GM23338 (cell line): ENCODE results near the gene EYA4. TPM values are rescaled to one million over a fixed set of nuclear protein-coding genes. Genes with fewer than 3 reads are reported as not detected.

Source experiments
- ATAC-seq: fragments of 200-7000 bp; cut with Tn5 transposase; 3 replicates; pipeline ENCODE4 v1.9.1; 2020
- DNase-seq: peaks from one replicate; pipeline ENCODE4 v3.0.0-alpha.2; 2015; ENCODE audit warnings: low spot score
- H2AFZ ChIP-seq: fragments of 200-600 bp; sonication (generic); 2 replicates; pipeline ENCODE4 v1.8.0; 2016; ENCODE audit warnings: antibody characterized with exemption, mild to moderate bottlenecking, moderate library complexity
- H3F3A ChIP-seq: fragments of 200-600 bp; sonication (generic); replicated peaks from 2 replicates; pipeline ENCODE4 v1.8.0; 2017; ENCODE audit warnings: antibody characterized with exemption, mixed run types, low read depth
- H3K27ac ChIP-seq: fragments of 200-600 bp; sonication (generic); 2 replicates; pipeline ENCODE4 v1.6.1; 2016; ENCODE audit warnings: low read depth
- H3K27me3 ChIP-seq: fragments of 200-600 bp; sonication (generic); 2 replicates; pipeline ENCODE4 v1.8.0; 2016; ENCODE audit warnings: mild to moderate bottlenecking, mixed run types, moderate library complexity; ENCODE audit not compliant: insufficient read depth
- H3K36me3 ChIP-seq: fragments of 200-600 bp; sonication (generic); 2 replicates; pipeline ENCODE4 v1.8.0; 2016; ENCODE audit warnings: mild to moderate bottlenecking; ENCODE audit not compliant: insufficient read depth
- H3K4me1 ChIP-seq: fragments of 200-600 bp; sonication (generic); 2 replicates; pipeline ENCODE4 v1.8.0; 2016; ENCODE audit warnings: mild to moderate bottlenecking, moderate library complexity; ENCODE audit not compliant: insufficient read depth
- H3K4me2 ChIP-seq: fragments of 200-600 bp; sonication (generic); 2 replicates; pipeline ENCODE4 v1.7.1; 2017; ENCODE audit warnings: mixed run types
- H3K4me3 ChIP-seq: fragments of 200-600 bp; sonication (generic); 2 replicates; pipeline ENCODE4 v1.6.1; 2016; ENCODE audit warnings: mixed run types
- H3K79me2 ChIP-seq: fragments of 200-600 bp; sonication (generic); replicated peaks from 2 replicates; pipeline ENCODE4 v1.8.0; 2017; ENCODE audit warnings: mild to moderate bottlenecking; ENCODE audit not compliant: insufficient read depth
- H3K9me2 ChIP-seq: fragments of 200-600 bp; sonication (generic); 2 replicates; pipeline ENCODE4 v1.8.0; 2017; ENCODE audit not compliant: insufficient read depth
- H4K20me1 ChIP-seq: fragments of 200-600 bp; sonication (generic); replicated peaks from 2 replicates; pipeline ENCODE4 v1.8.0; 2017; ENCODE audit warnings: mild to moderate bottlenecking; ENCODE audit not compliant: insufficient read depth
- H3K27ac Mint-ChIP-seq: 2 replicates; pipeline ENCODE4 v1.8.0; 2020; ENCODE audit warnings: inconsistent platforms, mild to moderate bottlenecking, moderate library complexity, mixed read lengths
- H3K27me3 Mint-ChIP-seq: 3 replicates; pipeline ENCODE4 v1.8.0; 2022; ENCODE audit warnings: low read depth, mild to moderate bottlenecking, moderate library complexity, mixed read lengths, inconsistent platforms; ENCODE audit not compliant: insufficient read depth, poor library complexity
- H3K36me3 Mint-ChIP-seq: 3 replicates; pipeline ENCODE4 v1.8.0; 2021; ENCODE audit warnings: low read depth, mild to moderate bottlenecking, inconsistent platforms, moderate library complexity, mixed read lengths
- H3K4me1 Mint-ChIP-seq: 3 replicates; pipeline ENCODE4 v1.8.0; 2020; ENCODE audit warnings: mild to moderate bottlenecking, inconsistent platforms, mixed read lengths
- H3K4me3 Mint-ChIP-seq: 3 replicates; pipeline ENCODE4 v1.8.0; 2021; ENCODE audit warnings: moderate library complexity, mild to moderate bottlenecking, inconsistent platforms, mixed read lengths
- H3K9me3 Mint-ChIP-seq: 3 replicates; pipeline ENCODE4 v1.8.0; 2020; ENCODE audit warnings: moderate library complexity, mild to moderate bottlenecking, inconsistent platforms, mixed read lengths
- CREB1 ChIP-seq: fragments of 250-450 bp; sonication (Bioruptor Pico); IDR thresholded peaks from 2 replicates; pipeline ENCODE4 v1.5.0; 2020; ENCODE audit warnings: low read depth, mild to moderate bottlenecking, moderate library complexity
- EZH2 ChIP-seq: fragments of 200-600 bp; sonication (generic); IDR thresholded peaks from one replicate; pipeline ENCODE4 v1.8.0; 2017; ENCODE audit warnings: antibody characterized with exemption, mild to moderate bottlenecking, low read depth; ENCODE audit not compliant: unreplicated experiment
- EZH2phosphoT487 ChIP-seq: fragments of 200-600 bp; sonication (generic); IDR thresholded peaks from one replicate; pipeline ENCODE4 v1.8.1; 2018; ENCODE audit warnings: antibody characterized with exemption; ENCODE audit not compliant: unreplicated experiment
- JUNB ChIP-seq: IDR thresholded peaks from one replicate; pipeline ENCODE4 v1.6.1; 2016; ENCODE audit warnings: antibody characterized with exemption; ENCODE audit not compliant: unreplicated experiment
- STAT1 ChIP-seq: IDR thresholded peaks from one replicate; pipeline ENCODE4 v1.6.1; 2016; ENCODE audit warnings: antibody characterized with exemption; ENCODE audit not compliant: unreplicated experiment
- ZNF331 ChIP-seq: fragments of 250-450 bp; sonication (Bioruptor Pico); IDR thresholded peaks from 2 replicates; pipeline ENCODE4 v1.5.0; 2020; ENCODE audit warnings: low read depth, mild to moderate bottlenecking, moderate library complexity
- long read RNA-seq: library from polyadenylated mRNA; unstranded; transcript quantifications from one replicate; pipeline ENCODE4 v2.0.0, GENCODE V29; 2020; ENCODE audit not compliant: unreplicated experiment
- polyA plus RNA-seq: library from polyadenylated mRNA; unstranded; fragments of >200 nt; fragmentation: Nextera tagmentation; extraction: Ambion mirVana; gene quantifications from 2 replicates; pipeline ENCODE4 v1.2.1, GENCODE V29; 2016
- total RNA-seq: library from RNA; depleted of rRNA; stranded (reverse); fragments of >200 nt; shearing (Covaris generic); gene quantifications from 2 replicates; pipeline ENCODE4 v1.2.3, GENCODE V29; 2014; rRNA removed
- TF ChIP-seq, protein P1 (sequence below): fragments of 250-450 bp; sonication (Bioruptor Pico); IDR thresholded peaks from 2 replicates; pipeline ENCODE4 v1.5.0; 2020; ENCODE audit warnings: mild to moderate bottlenecking, moderate library complexity
- TF ChIP-seq, protein P2 (sequence below): IDR thresholded peaks from one replicate; pipeline ENCODE4 v1.6.1; 2018; ENCODE audit warnings: antibody characterized with exemption; ENCODE audit not compliant: unreplicated experiment

Gene EYA4, protein sequence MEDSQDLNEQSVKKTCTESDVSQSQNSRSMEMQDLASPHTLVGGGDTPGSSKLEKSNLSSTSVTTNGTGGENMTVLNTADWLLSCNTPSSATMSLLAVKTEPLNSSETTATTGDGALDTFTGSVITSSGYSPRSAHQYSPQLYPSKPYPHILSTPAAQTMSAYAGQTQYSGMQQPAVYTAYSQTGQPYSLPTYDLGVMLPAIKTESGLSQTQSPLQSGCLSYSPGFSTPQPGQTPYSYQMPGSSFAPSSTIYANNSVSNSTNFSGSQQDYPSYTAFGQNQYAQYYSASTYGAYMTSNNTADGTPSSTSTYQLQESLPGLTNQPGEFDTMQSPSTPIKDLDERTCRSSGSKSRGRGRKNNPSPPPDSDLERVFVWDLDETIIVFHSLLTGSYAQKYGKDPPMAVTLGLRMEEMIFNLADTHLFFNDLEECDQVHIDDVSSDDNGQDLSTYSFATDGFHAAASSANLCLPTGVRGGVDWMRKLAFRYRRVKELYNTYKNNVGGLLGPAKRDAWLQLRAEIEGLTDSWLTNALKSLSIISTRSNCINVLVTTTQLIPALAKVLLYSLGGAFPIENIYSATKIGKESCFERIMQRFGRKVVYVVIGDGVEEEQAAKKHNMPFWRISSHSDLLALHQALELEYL
- 0.16 and 0.21 TPM in 2 replicates for total RNA-seq
- polyA plus RNA-seq = 0.05 TPM in 2 replicates
- long read RNA-seq = 0 reads

DNA sequence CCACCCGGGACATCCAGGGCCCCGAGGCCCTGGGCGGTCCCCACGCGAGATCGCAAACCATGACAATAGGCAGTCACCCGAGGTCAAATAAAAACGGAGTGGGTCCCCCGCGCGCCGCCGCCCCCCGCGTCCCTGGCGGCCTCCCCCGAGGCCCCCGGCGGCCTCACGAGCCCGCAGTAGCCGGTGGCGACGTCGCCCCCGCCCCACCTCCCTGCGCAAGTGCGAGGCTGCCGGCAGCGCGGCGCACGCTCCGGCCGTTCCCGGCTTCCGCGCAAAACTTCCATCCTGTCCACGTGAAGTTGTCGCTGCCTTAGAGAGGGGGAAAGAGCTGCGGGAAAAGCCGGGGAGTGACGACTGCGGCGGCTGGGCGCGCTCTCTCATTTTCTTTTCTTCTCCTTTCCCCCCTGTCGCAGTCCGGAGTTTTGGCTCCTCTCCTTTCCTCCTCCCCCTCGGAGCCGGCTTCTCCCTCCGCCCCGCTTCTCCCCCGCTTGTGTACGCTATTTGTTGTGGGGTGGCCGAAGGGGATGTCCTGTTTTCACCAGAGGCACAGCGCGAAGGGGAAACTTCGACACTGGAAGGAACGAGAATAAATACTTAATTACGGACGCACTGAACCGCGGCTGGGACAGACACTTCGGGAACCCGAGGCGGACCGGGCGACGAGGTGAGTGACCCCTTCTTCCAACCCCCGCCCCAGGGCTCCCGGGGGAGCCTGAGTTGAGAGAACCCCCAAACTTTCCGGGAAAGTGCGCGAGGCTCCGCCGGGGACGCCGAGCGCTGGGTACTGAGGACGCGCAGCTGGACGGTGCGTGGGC lies at the start of gene EYA4:
Gene EYA4, plus strand, starts transcription at position 272 of the 815 bp plus-strand sequence. CDS start 33,424 bp downstream, outside the sequence.
- Mint-ChIP-seq H3K27me3 (peaks cover 56% of the 10 kb centered on the region), H3K36me3 (no peaks in the 10 kb centered on the region), H3K27ac (no peak within 1 kb of the TSS)

DNA sequence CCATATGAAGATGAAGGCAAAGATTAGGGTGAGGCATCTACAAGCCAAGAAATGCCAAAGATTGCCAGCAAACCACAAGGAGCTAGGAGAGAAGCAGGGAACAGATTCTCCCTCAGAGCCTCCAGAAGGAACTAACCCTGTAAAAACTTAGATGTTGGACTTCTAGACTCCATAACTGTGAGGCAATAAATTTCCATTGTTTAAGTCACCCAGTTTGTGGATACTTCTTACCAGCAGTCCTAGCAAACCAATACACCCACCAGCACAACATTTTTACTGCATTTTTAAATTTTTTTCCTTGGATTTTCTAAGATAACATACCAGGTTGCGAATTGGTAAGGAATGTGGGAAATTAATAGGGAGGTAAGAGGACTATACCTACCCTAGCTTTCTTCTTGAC lies 47.8 kb upstream of the EYA4 start:
- Histone ChIP-seq H3K4me1 (peaks cover 17% of the 10 kb centered on the region), H3K36me3 (no peaks in the 10 kb centered on the region), H3K4me2 (no peak overlapping the region), H4K20me1 (no peaks in the 10 kb centered on the region), H3K9me2 (no peaks in the 10 kb centered on the region), H3K27ac (no peak overlapping the region), H3K4me3 (no peak overlapping the region), H2AFZ (no peak overlapping the region), H3K79me2 (no peaks in the 10 kb centered on the region), H3F3A (no peaks in the 10 kb centered on the region), H3K27me3 (no peaks in the 10 kb centered on the region)
- peaks cover 5% of the 10 kb centered on the region; the same call in 1 of the 3 replicates for H3K36me3 Mint-ChIP-seq
- peaks cover 2% of the 10 kb centered on the region for H3K27me3 Mint-ChIP-seq
- no peak overlapping the region for H3K4me3 Mint-ChIP-seq
- ATAC-seq (no peak), DNase-seq (no peak)
- no peak overlapping the region for H3K27ac Mint-ChIP-seq
- peaks cover 19% of the 10 kb centered on the region for H3K4me1 Mint-ChIP-seq
- H3K9me3 Mint-ChIP-seq = 0 out of 3 replicates have a peak, but pooled peaks cover 5% of the 10 kb centered on the region
- TF ChIP-seq JUNB = no peak
- TF ChIP-seq CREB1 = no peak
- TF ChIP-seq STAT1 = no peak
- TF ChIP-seq, protein P1, sequence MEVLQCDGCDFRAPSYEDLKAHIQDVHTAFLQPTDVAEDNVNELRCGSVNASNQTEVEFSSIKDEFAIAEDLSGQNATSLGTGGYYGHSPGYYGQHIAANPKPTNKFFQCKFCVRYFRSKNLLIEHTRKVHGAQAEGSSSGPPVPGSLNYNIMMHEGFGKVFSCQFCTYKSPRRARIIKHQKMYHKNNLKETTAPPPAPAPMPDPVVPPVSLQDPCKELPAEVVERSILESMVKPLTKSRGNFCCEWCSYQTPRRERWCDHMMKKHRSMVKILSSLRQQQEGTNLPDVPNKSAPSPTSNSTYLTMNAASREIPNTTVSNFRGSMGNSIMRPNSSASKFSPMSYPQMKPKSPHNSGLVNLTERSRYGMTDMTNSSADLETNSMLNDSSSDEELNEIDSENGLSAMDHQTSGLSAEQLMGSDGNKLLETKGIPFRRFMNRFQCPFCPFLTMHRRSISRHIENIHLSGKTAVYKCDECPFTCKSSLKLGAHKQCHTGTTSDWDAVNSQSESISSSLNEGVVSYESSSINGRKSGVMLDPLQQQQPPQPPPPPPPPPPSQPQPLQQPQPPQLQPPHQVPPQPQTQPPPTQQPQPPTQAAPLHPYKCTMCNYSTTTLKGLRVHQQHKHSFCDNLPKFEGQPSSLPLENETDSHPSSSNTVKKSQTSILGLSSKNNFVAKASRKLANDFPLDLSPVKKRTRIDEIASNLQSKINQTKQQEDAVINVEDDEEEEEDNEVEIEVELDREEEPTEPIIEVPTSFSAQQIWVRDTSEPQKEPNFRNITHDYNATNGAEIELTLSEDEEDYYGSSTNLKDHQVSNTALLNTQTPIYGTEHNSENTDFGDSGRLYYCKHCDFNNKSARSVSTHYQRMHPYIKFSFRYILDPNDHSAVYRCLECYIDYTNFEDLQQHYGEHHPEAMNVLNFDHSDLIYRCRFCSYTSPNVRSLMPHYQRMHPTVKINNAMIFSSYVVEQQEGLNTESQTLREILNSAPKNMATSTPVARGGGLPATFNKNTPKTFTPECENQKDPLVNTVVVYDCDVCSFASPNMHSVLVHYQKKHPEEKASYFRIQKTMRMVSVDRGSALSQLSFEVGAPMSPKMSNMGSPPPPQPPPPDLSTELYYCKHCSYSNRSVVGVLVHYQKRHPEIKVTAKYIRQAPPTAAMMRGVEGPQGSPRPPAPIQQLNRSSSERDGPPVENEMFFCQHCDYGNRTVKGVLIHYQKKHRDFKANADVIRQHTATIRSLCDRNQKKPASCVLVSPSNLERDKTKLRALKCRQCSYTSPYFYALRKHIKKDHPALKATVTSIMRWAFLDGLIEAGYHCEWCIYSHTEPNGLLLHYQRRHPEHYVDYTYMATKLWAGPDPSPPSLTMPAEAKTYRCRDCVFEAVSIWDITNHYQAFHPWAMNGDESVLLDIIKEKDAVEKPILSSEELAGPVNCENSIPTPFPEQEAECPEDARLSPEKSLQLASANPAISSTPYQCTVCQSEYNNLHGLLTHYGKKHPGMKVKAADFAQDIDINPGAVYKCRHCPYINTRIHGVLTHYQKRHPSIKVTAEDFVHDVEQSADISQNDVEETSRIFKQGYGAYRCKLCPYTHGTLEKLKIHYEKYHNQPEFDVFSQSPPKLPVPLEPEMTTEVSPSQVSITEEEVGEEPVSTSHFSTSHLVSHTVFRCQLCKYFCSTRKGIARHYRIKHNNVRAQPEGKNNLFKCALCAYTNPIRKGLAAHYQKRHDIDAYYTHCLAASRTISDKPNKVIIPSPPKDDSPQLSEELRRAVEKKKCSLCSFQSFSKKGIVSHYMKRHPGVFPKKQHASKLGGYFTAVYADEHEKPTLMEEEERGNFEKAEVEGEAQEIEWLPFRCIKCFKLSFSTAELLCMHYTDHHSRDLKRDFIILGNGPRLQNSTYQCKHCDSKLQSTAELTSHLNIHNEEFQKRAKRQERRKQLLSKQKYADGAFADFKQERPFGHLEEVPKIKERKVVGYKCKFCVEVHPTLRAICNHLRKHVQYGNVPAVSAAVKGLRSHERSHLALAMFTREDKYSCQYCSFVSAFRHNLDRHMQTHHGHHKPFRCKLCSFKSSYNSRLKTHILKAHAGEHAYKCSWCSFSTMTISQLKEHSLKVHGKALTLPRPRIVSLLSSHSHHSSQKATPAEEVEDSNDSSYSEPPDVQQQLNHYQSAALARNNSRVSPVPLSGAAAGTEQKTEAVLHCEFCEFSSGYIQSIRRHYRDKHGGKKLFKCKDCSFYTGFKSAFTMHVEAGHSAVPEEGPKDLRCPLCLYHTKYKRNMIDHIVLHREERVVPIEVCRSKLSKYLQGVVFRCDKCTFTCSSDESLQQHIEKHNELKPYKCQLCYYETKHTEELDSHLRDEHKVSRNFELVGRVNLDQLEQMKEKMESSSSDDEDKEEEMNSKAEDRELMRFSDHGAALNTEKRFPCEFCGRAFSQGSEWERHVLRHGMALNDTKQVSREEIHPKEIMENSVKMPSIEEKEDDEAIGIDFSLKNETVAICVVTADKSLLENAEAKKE (CRISPR knock-in tag) = no peak
- TF ChIP-seq, protein P2, sequence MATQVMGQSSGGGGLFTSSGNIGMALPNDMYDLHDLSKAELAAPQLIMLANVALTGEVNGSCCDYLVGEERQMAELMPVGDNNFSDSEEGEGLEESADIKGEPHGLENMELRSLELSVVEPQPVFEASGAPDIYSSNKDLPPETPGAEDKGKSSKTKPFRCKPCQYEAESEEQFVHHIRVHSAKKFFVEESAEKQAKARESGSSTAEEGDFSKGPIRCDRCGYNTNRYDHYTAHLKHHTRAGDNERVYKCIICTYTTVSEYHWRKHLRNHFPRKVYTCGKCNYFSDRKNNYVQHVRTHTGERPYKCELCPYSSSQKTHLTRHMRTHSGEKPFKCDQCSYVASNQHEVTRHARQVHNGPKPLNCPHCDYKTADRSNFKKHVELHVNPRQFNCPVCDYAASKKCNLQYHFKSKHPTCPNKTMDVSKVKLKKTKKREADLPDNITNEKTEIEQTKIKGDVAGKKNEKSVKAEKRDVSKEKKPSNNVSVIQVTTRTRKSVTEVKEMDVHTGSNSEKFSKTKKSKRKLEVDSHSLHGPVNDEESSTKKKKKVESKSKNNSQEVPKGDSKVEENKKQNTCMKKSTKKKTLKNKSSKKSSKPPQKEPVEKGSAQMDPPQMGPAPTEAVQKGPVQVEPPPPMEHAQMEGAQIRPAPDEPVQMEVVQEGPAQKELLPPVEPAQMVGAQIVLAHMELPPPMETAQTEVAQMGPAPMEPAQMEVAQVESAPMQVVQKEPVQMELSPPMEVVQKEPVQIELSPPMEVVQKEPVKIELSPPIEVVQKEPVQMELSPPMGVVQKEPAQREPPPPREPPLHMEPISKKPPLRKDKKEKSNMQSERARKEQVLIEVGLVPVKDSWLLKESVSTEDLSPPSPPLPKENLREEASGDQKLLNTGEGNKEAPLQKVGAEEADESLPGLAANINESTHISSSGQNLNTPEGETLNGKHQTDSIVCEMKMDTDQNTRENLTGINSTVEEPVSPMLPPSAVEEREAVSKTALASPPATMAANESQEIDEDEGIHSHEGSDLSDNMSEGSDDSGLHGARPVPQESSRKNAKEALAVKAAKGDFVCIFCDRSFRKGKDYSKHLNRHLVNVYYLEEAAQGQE = no peak
- no peak for TF ChIP-seq ZNF331
- no peak for TF ChIP-seq EZH2phosphoT487

More for the DNA sequence above, at the start of gene EYA4:
- peak; percentile 38 for ATAC-seq
- H3F3A ChIP-seq = no peaks in the 10 kb centered on the region
- H4K20me1 ChIP-seq = 0 out of 2 replicates have a peak, but pooled peaks cover 6% of the 10 kb centered on the region
- no peaks in the 10 kb centered on the region for H3K9me2 ChIP-seq
- peaks cover 79% of the 10 kb centered on the region for H3K27me3 ChIP-seq
- H3K79me2 ChIP-seq = no peaks in the 10 kb centered on the region
- no peaks in the 10 kb centered on the region for H3K36me3 ChIP-seq
- no peaks in the 10 kb centered on the region for H3K9me3 Mint-ChIP-seq
- TF ChIP-seq EZH2 (peak; percentile 94), STAT1 (no peak)
- peak within 1 kb of the TSS; percentile 83 for H3K4me3 Mint-ChIP-seq
- H2AFZ ChIP-seq = peak within 1 kb of the TSS; percentile 99
- H3K4me3 ChIP-seq = peak within 1 kb of the TSS; percentile 80
- H3K4me2 ChIP-seq = peak within 1 kb of the TSS; percentile 90
- H3K4me1 ChIP-seq = peaks cover 18% of the 10 kb centered on the region
- H3K27ac ChIP-seq = no peak within 1 kb of the TSS
- peak; percentile 69 for DNase-seq
- peaks cover 32% of the 10 kb centered on the region for H3K4me1 Mint-ChIP-seq
